HepG2 (cell line): ENCODE measurements around the gene RGS19. TPM values are rescaled to one million over a fixed set of nuclear protein-coding genes. Genes with fewer than 3 reads are reported as not detected.
A peak's percentile ranks its signal among the peaks of the same experiment; 100 is the strongest.

Source experiments
- ARID2 ChIP-seq: sonication (generic); formaldehyde crosslinking; IDR thresholded peaks from 2 replicates; pipeline ENCODE4 v1.8.1; 2022; ENCODE audit warnings: mild to moderate bottlenecking, missing genetic modification reagents, borderline replicate concordance
- BCL6 ChIP-seq: IDR thresholded peaks from 2 replicates; pipeline ENCODE4 v1.6.1; 2016; ENCODE audit warnings: missing genetic modification reagents, missing compliant biosample characterization
- CSRNP1 ChIP-seq: sonication (generic); formaldehyde crosslinking; IDR thresholded peaks from 2 replicates; pipeline ENCODE4 v1.8.1; 2023; ENCODE audit warnings: mild to moderate bottlenecking, missing genetic modification reagents
- FOXP4 ChIP-seq: sonication (generic); formaldehyde crosslinking; IDR thresholded peaks from 2 replicates; pipeline ENCODE4 v1.4.0; 2020; ENCODE audit warnings: missing genetic modification reagents
- HBP1 ChIP-seq: IDR thresholded peaks from 2 replicates; pipeline ENCODE4 v1.6.1; 2016; ENCODE audit warnings: low read depth, control low read depth
- ISL2 ChIP-seq: sonication (generic); formaldehyde crosslinking; IDR thresholded peaks from 2 replicates; pipeline ENCODE4 v1.5.0; 2020; ENCODE audit warnings: missing genetic modification reagents
- PAF1 ChIP-seq: IDR thresholded peaks from 2 replicates; pipeline ENCODE4 v1.6.1; 2016; ENCODE audit warnings: missing genetic modification reagents, missing compliant biosample characterization
- PRMT3 ChIP-seq: sonication (generic); formaldehyde crosslinking; IDR thresholded peaks from 2 replicates; pipeline ENCODE4 v1.8.1; 2022; ENCODE audit warnings: low read depth, mild to moderate bottlenecking, moderate library complexity, missing genetic modification reagents, borderline replicate concordance
- RFX3 ChIP-seq: IDR thresholded peaks from 2 replicates; pipeline ENCODE4 v1.6.1; 2016; ENCODE audit warnings: missing biosample characterization, missing genetic modification reagents
- SKI ChIP-seq: fragments of 450-650 bp; IDR thresholded peaks from one replicate; pipeline ENCODE4 v1.6.1; 2018; ENCODE audit warnings: mild to moderate bottlenecking; ENCODE audit not compliant: partially characterized antibody
- U2AF1 ChIP-seq: fragments of 200-400 bp; formaldehyde crosslinking; optimal IDR thresholded peaks from 2 replicates; pipeline ENCODE3; 2017; ENCODE audit warnings: mild to moderate bottlenecking, low read depth, low read length
- ZBTB7B ChIP-seq: sonication (generic); formaldehyde crosslinking; IDR thresholded peaks from 2 replicates; pipeline ENCODE4 v1.4.0; 2020; ENCODE audit warnings: missing genetic modification reagents
- ZNF10 ChIP-seq: sonication (generic); formaldehyde crosslinking; IDR thresholded peaks from 2 replicates; pipeline ENCODE4 v1.4.0; 2020; ENCODE audit warnings: mild to moderate bottlenecking, low read depth, missing genetic modification reagents, borderline replicate concordance
- ZNF225 ChIP-seq: sonication (generic); formaldehyde crosslinking; IDR thresholded peaks from 2 replicates; pipeline ENCODE4 v1.4.0; 2020; ENCODE audit warnings: mild to moderate bottlenecking, missing genetic modification reagents
- ZNF280B ChIP-seq: sonication (generic); formaldehyde crosslinking; IDR thresholded peaks from 2 replicates; pipeline ENCODE4 v1.5.0; 2020; ENCODE audit warnings: missing genetic modification reagents, mild to moderate bottlenecking, borderline replicate concordance
- ZNF496 ChIP-seq: sonication (generic); formaldehyde crosslinking; IDR thresholded peaks from 2 replicates; pipeline ENCODE4 v1.8.1; 2023; ENCODE audit warnings: mild to moderate bottlenecking, moderate library complexity, missing genetic modification reagents; ENCODE audit not compliant: insufficient replicate concordance
- ZNF501 ChIP-seq: sonication (generic); formaldehyde crosslinking; IDR thresholded peaks from 2 replicates; pipeline ENCODE4 v1.5.1; 2020; ENCODE audit warnings: mild to moderate bottlenecking, moderate library complexity, missing genetic modification reagents
- ZNF547 ChIP-seq: sonication (generic); formaldehyde crosslinking; IDR thresholded peaks from 2 replicates; pipeline ENCODE4 v1.5.1; 2020; ENCODE audit warnings: mild to moderate bottlenecking, missing genetic modification reagents
- polyA plus RNA-seq, 8 experiments: library from polyadenylated mRNA; depleted of rRNA in 3 of 8; stranded (reverse) in 7 of 8; unstranded in 1 of 8; fragments of >200 nt; fragmentation: Illumina TruSeq in 4 of 8; extraction: Trizol in 4 of 8; gene quantifications; 2 replicates each; pipeline versions ENCODE4 v1.2.1 to v1.2.3, GENCODE V29; 2011 to 2016; ENCODE audit warnings: low read depth in 4 of 8, missing spikeins in 1 of 8, mixed read lengths in 1 of 8; ENCODE audit not compliant: insufficient read depth in 1 of 8
- total RNA-seq, 5 experiments: library from RNA; depleted of rRNA; stranded (reverse); fragments of >200 nt; fragmentation: Illumina TruSeq; extraction: Trizol; gene quantifications; 2 replicates each; pipeline ENCODE4 v1.2.3, GENCODE V29; 2016; ENCODE audit warnings: low read depth in 1 of 5
- TF ChIP-seq, protein P1 (sequence below): sonication (generic); formaldehyde crosslinking; IDR thresholded peaks from 2 replicates; pipeline ENCODE4 v1.5.0; 2020; ENCODE audit warnings: missing genetic modification reagents
- TF ChIP-seq, protein P2 (sequence below): sonication (generic); formaldehyde crosslinking; IDR thresholded peaks from 2 replicates; pipeline ENCODE4 v1.4.0; 2020; ENCODE audit warnings: missing genetic modification reagents, borderline replicate concordance

The RGS19 gene
- total and polyA plus RNA-seq, 2 of the 13 experiments (the other 11 are each of a cell fraction or from before 2014, with no cell fraction given) = 10.7 to 11.9 TPM

- peak; percentile 42; the same call in 1 of the 2 replicates for TF ChIP-seq ISL2 (CRISPR knock-in tag)
- peak; percentile 74; the same call in 1 of the 2 replicates for TF ChIP-seq PAF1 (CRISPR knock-in tag)
- TF ChIP-seq FOXP4 = peak; percentile 61; the same call in 1 of the 2 replicates
- TF ChIP-seq CSRNP1 (CRISPR knock-in tag) = peak; percentile 44; the same call in 1 of the 2 replicates
- no peak for TF ChIP-seq ARID2
- TF ChIP-seq SKI = no peak
- no peak for TF ChIP-seq PRMT3 (CRISPR knock-in tag)
- no peak for TF ChIP-seq RFX3
- peak; percentile 80 for TF ChIP-seq ZNF280B (CRISPR knock-in tag)
- TF ChIP-seq ZBTB7B = peak; percentile 74
- TF ChIP-seq, protein P1, sequence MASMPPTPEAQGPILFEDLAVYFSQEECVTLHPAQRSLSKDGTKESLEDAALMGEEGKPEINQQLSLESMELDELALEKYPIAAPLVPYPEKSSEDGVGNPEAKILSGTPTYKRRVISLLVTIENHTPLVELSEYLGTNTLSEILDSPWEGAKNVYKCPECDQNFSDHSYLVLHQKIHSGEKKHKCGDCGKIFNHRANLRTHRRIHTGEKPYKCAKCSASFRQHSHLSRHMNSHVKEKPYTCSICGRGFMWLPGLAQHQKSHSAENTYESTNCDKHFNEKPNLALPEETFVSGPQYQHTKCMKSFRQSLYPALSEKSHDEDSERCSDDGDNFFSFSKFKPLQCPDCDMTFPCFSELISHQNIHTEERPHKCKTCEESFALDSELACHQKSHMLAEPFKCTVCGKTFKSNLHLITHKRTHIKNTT (CRISPR knock-in tag) = no peak
- no peak for TF ChIP-seq ZNF496 (CRISPR knock-in tag)
- TF ChIP-seq ZNF225 = peak; percentile 42; the same call in 1 of the 2 replicates
- TF ChIP-seq ZNF547 (CRISPR knock-in tag) = no peak
- 0 out of 2 replicates have a peak, but pooled peaks have one; percentile 10 for TF ChIP-seq HBP1 (CRISPR knock-in tag)
- TF ChIP-seq U2AF1 = peak; percentile 33
- TF ChIP-seq ZNF10 (CRISPR knock-in tag) = no peak
- TF ChIP-seq ZNF501 (CRISPR knock-in tag) = peak; percentile 50; the same call in 1 of the 2 replicates
- TF ChIP-seq, protein P2, sequence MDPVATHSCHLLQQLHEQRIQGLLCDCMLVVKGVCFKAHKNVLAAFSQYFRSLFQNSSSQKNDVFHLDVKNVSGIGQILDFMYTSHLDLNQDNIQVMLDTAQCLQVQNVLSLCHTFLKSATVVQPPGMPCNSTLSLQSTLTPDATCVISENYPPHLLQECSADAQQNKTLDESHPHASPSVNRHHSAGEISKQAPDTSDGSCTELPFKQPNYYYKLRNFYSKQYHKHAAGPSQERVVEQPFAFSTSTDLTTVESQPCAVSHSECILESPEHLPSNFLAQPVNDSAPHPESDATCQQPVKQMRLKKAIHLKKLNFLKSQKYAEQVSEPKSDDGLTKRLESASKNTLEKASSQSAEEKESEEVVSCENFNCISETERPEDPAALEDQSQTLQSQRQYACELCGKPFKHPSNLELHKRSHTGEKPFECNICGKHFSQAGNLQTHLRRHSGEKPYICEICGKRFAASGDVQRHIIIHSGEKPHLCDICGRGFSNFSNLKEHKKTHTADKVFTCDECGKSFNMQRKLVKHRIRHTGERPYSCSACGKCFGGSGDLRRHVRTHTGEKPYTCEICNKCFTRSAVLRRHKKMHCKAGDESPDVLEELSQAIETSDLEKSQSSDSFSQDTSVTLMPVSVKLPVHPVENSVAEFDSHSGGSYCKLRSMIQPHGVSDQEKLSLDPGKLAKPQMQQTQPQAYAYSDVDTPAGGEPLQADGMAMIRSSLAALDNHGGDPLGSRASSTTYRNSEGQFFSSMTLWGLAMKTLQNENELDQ (CRISPR knock-in tag) = peak; percentile 44; the same call in 1 of the 2 replicates
- TF ChIP-seq BCL6 (CRISPR knock-in tag) = peak; percentile 67; the same call in 1 of the 2 replicates
Observed at GRCh38 chr20:64035933-64036345, 43.4 kb downstream of the RGS19 start, which contains the start of gene C20orf204 (continued).
